Measurements from ENCODE around the gene GLDN.

Gene GLDN

DNA sequence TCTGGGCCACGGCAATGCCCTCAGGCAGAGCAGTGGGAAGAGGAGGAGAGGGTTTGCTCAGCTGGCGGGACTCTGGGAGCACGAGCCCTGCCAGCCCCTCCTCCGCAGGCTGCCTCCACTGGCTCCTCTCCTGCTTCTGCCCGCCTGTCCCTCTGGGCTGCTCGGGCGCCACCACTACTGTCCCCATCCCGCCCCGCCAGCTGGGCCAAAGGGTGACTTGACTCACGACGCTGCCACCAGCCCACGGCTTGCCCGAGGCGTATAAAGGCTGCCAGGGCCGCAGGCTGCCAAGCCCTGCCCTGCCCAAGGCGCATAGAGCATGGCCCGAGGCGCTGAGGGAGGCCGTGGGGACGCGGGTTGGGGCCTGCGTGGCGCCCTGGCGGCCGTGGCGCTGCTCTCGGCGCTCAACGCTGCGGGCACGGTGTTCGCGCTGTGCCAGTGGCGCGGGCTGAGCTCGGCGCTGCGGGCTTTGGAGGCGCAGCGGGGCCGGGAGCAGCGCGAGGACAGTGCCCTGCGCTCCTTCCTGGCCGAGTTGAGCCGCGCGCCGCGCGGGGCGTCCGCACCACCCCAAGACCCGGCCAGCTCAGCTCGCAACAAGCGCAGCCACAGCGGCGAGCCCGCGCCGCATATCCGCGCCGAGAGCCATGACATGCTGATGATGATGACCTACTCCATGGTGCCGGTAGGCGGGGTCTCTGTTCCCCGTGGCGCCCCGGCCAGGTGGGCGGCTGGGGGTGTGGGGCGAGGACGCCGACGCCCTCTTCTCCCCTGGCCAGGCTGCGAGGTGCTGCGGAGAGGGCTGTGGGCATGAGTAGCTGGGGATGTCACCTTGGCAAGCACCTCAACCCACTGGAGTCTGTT, at the start of gene GLDN:
Gene GLDN (plus strand): TSS at position 290 of the 861 bp plus-strand sequence. CDS start 30 bp downstream, at position 320.
- peak within 1 kb of the TSS; percentile 1 to 44 (median 20) for H3K4me3 ChIP-seq
- H3K27ac ChIP-seq: peak within 1 kb of the TSS in 14 of 21 experiments; percentile 19 to 84 (median 64)

DNA sequence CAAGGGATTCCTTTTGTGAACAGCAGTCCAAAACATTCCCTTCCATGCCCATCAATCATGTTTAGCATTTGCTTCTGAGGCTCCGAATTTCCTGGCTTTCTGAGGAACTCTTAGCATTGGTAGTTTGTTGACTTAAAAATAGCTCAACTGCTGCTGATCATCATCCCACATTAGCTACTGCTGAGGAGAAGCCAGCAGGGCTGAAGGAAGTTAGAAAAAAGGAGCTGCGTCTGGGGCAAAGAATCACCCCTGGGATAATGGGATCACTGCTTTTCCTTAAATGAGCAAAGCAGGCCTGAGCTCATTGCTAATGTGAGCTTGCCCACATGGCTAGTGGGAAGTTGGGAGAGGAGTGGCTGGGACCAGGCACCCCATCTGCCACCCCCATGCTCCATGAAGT, 42.8 kb upstream of the GLDN start:
- H3K27ac ChIP-seq: peak overlapping the region in 2 of 21 experiments; percentile 49 to 65
- H3K4me3 ChIP-seq: no peak overlapping the region

DNA sequence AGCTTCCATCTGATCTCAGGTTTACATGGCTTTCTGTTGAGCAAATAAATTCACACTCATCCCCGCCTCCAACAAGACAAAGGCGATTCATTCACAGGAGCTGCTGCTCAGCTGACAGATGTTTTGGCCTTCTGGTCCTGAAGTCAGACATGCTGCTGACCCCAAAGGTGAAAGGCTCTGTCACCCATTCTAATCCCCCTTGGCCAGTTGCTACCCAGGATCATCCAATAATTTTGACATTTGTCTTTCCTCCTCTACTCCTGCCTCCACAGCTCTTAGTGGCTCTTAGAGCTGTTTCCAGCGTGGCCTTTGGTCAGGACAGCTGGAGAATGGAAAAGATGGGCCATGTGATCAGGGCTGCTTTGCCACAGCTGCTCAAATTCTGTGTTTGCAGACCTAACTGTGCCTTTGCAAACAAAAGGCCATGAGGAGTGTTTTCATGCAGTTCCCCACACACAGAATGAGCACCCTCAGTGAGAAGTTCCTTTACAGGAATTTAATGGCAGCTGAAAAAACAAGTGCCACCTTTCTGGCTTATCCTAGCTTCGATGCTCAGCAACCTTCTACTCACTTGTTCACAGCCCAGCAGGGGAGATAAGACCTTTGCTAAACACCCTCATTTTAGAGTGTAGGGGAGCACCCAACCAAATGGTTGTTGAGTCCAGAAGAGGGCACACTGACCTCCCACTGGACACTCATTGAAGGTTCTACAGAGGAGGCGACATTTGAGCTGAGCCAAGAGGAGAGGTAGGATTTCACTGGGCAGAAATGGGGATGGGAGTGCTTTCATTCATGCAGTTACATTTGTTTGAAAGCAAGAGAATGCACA, 42.1 kb upstream of the GLDN start:
- H3K4me3 ChIP-seq: no peak overlapping the region
- peak overlapping the region in 2 of 21 experiments; percentile 49 to 65 for H3K27ac ChIP-seq

- no peak overlapping the region for H3K4me3 ChIP-seq
- H3K27ac ChIP-seq: no peak overlapping the region
Measured at GRCh38 chr15:51302480-51302879, 39.0 kb upstream of the GLDN start.

DNA sequence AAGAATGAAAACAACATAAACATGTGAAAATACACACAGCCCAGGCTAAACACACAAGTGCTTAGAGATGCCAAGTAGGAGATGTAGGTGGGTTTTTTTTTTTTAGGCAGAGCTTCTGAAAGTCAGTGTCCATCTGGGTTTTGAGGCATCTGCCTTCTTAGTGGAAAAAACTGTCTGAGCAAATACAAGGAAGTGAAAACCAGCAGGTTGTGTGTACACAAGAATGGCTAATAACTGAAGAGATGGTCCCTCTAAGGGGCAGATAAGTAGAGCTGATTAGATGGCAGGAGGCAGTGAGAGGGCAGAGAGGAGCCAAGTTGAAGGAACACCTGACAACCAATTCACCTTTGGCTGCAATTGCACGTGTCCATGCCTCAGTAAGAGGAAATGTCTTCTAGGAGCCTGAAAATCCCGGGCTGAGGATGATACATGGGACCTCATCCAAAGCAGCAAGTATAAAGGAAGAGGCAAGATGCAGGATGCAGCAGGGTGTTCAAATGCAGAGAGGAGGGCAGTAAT, 37.9 kb upstream of the GLDN start:
- no peak overlapping the region for H3K27ac ChIP-seq

GRCh38 chr15:51307325-51307724, 34.1 kb upstream of the GLDN start:
- no peak overlapping the region for H3K4me3 ChIP-seq

More for the DNA sequence above, 37.9 kb upstream of the GLDN start:
- no peak overlapping the region for H3K4me3 ChIP-seq

DNA sequence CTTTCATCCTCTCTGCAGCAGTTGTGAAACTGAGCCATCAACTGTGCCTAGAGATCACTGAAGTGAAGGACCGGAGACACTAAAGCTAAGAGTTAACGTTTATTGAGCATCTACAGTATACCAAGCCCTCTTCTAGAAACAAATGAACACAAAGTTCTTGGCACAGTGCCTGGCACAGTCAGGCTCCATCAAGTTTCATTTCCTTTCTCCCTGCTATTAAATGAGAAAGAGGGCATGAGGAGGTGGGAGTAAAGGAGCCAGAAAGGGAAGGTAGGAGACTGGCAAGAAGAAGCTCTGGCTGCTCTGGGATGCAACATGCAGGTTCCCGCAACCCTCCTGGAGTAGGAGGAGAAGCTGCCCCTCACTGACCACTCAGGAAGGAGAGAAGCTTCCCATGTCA, 33.6 kb upstream of the GLDN start:
- no peak overlapping the region for H3K27ac ChIP-seq
- H3K4me3 ChIP-seq: no peak overlapping the region

More at GRCh38 chr15:51307325-51307724, 34.1 kb upstream of the GLDN start:
- H3K27ac ChIP-seq: no peak overlapping the region

GRCh38 chr15:51310064-51310463, 31.4 kb upstream of the GLDN start:
- H3K4me3 ChIP-seq: no peak overlapping the region
- H3K27ac ChIP-seq: peak overlapping the region in 9 of 21 experiments; percentile 5 to 64 (median 48)

DNA sequence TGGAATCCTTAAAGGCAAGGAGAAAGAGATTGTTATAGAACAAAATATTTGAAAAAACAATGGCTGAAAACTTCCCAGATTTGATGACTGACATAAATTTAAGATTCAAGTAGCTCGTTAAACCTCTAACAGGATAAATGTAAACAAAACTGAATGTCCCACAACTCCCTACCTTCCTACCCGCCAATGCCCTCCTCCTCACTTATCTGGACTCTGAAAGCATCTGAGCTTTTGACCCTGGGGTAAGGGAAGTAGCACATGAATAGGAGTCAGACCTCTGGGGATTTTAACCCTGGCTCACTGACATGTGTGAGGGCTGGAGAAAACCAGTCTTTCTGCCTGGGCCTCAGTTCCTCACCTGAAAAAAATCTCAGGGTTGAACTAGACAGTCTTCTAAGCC, 29.9 kb upstream of the GLDN start:
- H3K27ac ChIP-seq: peak overlapping the region in 6 of 21 experiments; percentile 12 to 53 (median 28)

GRCh38 chr15:51312166-51313073, 29.0 kb upstream of the GLDN start:
- Histone ChIP-seq H3K4me3 (no peak overlapping the region), H3K27ac (peak overlapping the region in 9 of 21 experiments; percentile 14 to 60 (median 40))

More for the DNA sequence above, 29.9 kb upstream of the GLDN start:
- H3K4me3 ChIP-seq: no peak overlapping the region

GRCh38 chr15:51313074-51313393, 28.4 kb upstream of the GLDN start:
- Histone ChIP-seq H3K27ac (peak overlapping the region in 7 of 21 experiments; percentile 14 to 60 (median 50)), H3K4me3 (no peak overlapping the region)

DNA sequence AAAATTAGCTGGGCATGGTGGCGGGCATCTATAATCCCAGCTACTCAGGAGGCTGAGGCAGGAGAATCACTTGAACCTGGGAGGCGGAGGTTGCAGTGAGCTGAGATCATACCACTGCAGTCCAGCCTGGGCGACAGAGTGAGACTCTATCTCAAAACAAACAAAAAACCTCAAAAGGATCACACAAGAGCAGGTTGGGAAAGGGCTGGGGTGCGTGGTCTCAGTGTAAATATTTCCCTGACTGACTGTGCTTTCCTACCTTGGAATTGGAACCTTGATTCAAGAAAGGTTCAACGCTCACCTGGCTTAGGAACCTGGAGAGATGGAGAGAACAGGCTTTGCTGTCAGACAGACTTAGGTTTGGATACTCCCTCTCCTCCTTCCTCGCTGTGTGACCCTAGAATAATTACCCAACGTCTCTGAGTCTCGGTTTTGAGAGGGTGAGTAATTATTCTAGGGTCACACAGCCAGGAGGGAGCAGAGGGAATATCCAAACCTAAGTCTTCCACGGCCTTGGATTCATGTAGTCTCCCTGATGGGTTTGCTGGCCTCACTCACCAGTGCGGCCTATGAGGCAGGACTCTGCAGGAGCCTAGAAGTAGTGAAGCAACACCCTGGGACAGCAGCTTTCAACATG, 27.7 kb upstream of the GLDN start:
- Histone ChIP-seq H3K27ac (peak overlapping the region in 2 of 21 experiments; percentile 22 to 34), H3K4me3 (no peak overlapping the region)

DNA sequence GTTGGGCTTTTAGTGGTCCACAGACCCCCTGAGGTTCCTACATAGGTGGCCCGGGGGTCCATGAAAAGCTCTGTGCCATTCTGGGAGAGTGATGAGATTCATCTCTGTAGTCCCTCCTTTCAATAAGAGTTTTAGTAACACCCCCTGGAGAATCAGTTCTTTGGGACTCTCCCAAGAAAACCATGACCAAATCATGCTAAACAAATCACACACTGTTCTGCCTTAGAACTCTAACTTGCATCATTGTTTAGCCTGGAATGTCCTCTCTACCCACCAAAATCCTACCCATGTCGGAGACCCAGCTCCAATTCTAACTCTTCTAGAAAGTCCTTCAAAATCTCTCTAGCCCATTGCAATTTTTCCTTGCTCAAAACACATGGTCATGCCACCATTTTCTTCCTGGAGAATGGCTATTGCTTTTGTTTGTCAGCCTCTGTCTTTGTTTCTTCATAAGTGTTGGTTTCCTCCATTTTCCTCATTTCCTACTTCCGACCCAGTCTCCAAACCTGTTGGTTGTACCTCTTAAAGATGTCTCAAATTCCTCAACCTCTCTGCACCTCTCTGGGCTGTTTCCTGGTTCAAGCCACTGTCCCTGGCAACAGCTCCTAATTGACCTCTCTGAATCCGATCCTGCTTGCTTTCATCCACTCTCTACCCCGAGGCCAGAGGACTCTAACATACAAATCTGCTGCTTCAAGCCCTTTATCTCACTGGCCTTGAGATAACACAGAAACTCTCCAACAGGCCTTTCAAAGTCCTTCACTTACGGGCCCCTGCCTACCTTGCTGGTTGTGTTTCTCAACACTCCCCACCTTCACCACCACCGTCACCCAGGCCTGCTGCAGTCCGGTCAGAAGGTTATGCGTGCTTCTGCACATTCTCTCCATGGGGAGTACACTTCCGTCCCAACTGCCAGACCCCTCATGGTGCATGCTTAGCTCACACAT, 26.8 kb upstream of the GLDN start:
- Histone ChIP-seq H3K27ac (peak overlapping the region in 2 of 21 experiments; percentile 22 to 34), H3K4me3 (no peak overlapping the region)

DNA sequence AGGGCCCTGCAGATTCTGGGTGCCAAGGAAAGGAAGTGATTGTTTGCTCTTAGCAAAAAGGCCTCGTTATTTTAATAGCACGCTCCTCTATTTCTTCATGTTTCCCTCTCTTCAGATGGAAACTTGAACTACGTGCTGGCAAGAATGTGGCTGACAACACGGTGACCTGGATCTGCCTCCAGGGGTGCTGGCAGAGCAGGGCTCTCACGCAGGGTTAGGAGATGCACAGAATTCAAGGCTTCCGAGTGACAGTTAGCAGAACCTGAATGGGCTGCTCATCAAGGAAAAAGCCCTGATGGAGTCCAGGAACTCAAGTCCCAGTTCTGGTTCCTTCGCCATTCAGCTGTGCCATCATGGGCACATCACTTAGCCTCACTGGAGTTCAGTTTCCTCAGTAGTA, 25.7 kb upstream of the GLDN start:
- Histone ChIP-seq H3K27ac (no peak overlapping the region), H3K4me3 (no peak overlapping the region)

DNA sequence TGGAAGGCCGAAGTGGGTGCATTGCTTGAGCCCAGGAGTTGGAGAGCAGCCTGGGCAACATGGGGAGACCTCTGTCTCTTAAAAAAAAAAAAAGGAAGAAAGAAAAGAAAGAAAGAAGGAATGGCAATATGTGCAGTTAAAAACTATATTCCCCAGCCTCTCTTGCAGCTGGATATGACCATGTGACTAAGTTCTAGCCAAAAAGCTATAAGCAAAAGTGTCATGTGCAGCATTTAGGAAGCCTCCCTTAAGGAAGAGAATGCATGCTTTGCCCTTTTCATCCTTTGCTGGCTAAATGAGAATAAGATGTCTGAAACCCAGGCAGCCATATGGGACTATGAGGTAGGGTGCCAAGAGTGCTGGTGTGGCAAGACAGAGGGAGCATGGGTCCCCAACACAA, 24.8 kb upstream of the GLDN start:
- no peak overlapping the region for H3K4me3 ChIP-seq
- H3K27ac ChIP-seq: no peak overlapping the region

GRCh38 chr15:51318382-51319150, 22.9 kb upstream of the GLDN start:
- Histone ChIP-seq H3K27ac (peak overlapping the region in 7 of 21 experiments; percentile 17 to 72 (median 42)), H3K4me3 (no peak overlapping the region)

GRCh38 chr15:51319539-51319938, 21.9 kb upstream of the GLDN start:
- Histone ChIP-seq H3K27ac (no peak overlapping the region), H3K4me3 (no peak overlapping the region)
